GM12873 (cell line): Measurements from ENCODE around the gene LGALS9.

Source experiments
- CTCF ChIP-seq: IDR thresholded peaks from 2 replicates; pipeline ENCODE4 v1.5.1; 2012; ENCODE audit warnings: low read depth, mild to moderate bottlenecking, moderate library complexity, low read length, control low read depth; ENCODE audit not compliant: insufficient read depth; ENCODE audit errors: missing control alignments

The LGALS9 gene

GRCh38 chr17:27671591-27671910 is 40.6 kb downstream of the LGALS9 start:
- TF ChIP-seq CTCF = no peak

- TF ChIP-seq CTCF = no peak
These were observed 43.3 kb downstream of the LGALS9 start for GRCh38 chr17:27674335-27674734.

- TF ChIP-seq CTCF = no peak
These were observed 46.2 kb downstream of the LGALS9 start for GRCh38 chr17:27677191-27677590.

- no peak for TF ChIP-seq CTCF
These were observed 59.9 kb downstream of the LGALS9 start for GRCh38 chr17:27690882-27691281.
